Measurements from ENCODE around the gene STK11. TPM values are rescaled to one million over a fixed set of nuclear protein-coding genes. Genes with fewer than 3 reads are reported as not detected.
A peak's percentile ranks its signal among the peaks of the same experiment; 100 is the strongest.
"Not testable (repeated sequence)": the region's sequence is repeated elsewhere in the genome, so short reads cannot be mapped to it uniquely, and the experiment has no call there.

Gene STK11
- polyA plus RNA-seq, 2 of the 4 experiments (the other 2 are of a cell fraction): 16.2 to 33.6 TPM

DNA sequence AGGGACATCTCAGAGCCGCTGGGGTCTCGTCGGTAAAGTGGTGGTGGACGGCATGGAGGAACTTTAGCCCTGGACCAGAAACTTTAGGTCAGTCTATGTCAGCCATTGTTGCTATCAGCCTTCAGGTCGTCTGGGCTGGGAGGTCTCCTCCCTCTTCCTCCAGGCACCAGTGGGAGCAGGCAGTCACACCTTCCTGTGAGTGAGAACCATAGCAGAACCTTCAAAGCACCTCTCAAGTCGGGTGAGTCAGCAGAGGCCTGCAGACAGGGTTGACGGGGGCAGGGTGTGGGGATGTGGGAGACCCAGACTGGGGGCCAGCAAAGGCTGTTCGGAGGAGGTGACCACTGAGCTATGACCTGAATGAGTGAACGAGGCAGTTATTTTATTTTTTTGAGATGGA, 16.2 kb upstream of the STK11 start:
- no peak overlapping the region for H3K4me3 ChIP-seq
- peak in 1 of 2 experiments; percentile 71 for DNase-seq (ENCODE audit: low read depth in 1 of 2, low spot score in 1 of 2)
- peak; percentile 67 to 77; a peak in 5 of 6 replicates for ATAC-seq
- TF ChIP-seq EHMT2 (IDR thresholded peaks at IDR 0.05; ENCODE audit: low read depth): no peak
- no peak for TF ChIP-seq RARB (CRISPR knock-in tag; IDR thresholded peaks at IDR 0.05)
- no peak for TF ChIP-seq CEBPB (IDR thresholded peaks at IDR 0.05)
- no peak for TF ChIP-seq FOSL2 (IDR thresholded peaks at IDR 0.05)
- peak; percentile 36; the same call in 1 of the 2 replicates for TF ChIP-seq FOSL2 (CRISPR knock-in tag; IDR thresholded peaks at IDR 0.05)
- CTCF ChIA-PET: interaction anchor here (0.6 to 4.6 kb wide), 2 partner anchors 76 to 274 kb away, joined by 3 to 28 read pairs; no protein-coding TSS in a partner anchor
- WGBS (ENCODE audit: missing lambda C conversion rate): 72% methylated on average over 7 of the region's 9 CpGs
- peak overlapping the region; percentile 4; the same call in 1 of the 3 replicates for H3K4me2 ChIP-seq
- no peaks in the 10 kb centered on the region for H3K9me3 ChIP-seq
- H3K27ac ChIP-seq: peak overlapping the region; percentile 56 to 90
- FAIRE-seq: no peak
- peaks cover 31% of the 10 kb centered on the region for H3K4me1 ChIP-seq
- POLR2A ChIA-PET: no interaction called here

DNA sequence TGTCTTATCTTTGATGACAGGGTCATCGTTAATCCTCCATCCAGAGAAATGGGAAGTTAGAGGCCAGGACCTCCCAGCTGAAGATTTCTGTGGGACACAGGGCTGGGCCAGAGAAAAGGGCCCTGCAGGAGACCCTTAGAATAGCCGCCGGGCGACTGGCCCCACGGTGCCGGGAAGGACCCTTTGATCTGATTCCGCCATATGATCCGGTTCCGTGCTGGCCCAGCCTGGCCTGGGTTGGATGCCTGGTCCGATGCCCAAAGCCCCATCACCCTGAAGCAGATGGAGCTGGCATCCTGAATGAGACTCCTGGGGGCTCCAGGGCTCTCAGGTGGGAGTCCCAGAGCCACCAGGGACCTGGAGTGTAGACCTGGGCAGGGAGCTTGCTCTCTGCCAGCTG, 6.0 kb upstream of the STK11 start:
- WGBS (ENCODE audit: missing lambda C conversion rate): 100% methylated on average over 1 of the region's 10 CpGs
- Histone ChIP-seq H3K4me1 (peaks cover 9% of the 10 kb centered on the region; the same call in 1 of the 3 replicates), H3K27ac (no peak overlapping the region), H3K4me2 (no peak overlapping the region), H3K9me3 (no peaks in the 10 kb centered on the region), H3K4me3 (no peak overlapping the region)
- no peak for FAIRE-seq
- POLR2A ChIA-PET: interaction anchor here (1.2 kb wide), 1 partner anchor 17 kb away, joined by 4 read pairs; no protein-coding TSS in a partner anchor
- TF ChIP-seq CHD2 (IDR thresholded peaks at IDR 0.05; ENCODE audit: low read length, partially characterized antibody): no peak
- TF ChIP-seq GATA3 (IDR thresholded peaks at IDR 0.05; ENCODE audit: borderline replicate concordance): no peak
- no peak for TF ChIP-seq ESRRA (IDR thresholded peaks at IDR 0.05; ENCODE audit: borderline replicate concordance, low read length)
- TF ChIP-seq HEYL (CRISPR knock-in tag; IDR thresholded peaks at IDR 0.05): no peak
- no peak for TF ChIP-seq ZC3H11A (IDR thresholded peaks at IDR 0.05)
- no peak for TF ChIP-seq RAD21 (conservative IDR thresholded peaks at IDR 0.05 in 1 of 2, IDR thresholded peaks at IDR 0.05 in 1 of 2)
- TF ChIP-seq, protein P1, sequence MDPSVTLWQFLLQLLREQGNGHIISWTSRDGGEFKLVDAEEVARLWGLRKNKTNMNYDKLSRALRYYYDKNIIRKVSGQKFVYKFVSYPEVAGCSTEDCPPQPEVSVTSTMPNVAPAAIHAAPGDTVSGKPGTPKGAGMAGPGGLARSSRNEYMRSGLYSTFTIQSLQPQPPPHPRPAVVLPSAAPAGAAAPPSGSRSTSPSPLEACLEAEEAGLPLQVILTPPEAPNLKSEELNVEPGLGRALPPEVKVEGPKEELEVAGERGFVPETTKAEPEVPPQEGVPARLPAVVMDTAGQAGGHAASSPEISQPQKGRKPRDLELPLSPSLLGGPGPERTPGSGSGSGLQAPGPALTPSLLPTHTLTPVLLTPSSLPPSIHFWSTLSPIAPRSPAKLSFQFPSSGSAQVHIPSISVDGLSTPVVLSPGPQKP (IDR thresholded peaks at IDR 0.05; ENCODE audit: low read depth, low read length): no peak
- TF ChIP-seq, protein P2, sequence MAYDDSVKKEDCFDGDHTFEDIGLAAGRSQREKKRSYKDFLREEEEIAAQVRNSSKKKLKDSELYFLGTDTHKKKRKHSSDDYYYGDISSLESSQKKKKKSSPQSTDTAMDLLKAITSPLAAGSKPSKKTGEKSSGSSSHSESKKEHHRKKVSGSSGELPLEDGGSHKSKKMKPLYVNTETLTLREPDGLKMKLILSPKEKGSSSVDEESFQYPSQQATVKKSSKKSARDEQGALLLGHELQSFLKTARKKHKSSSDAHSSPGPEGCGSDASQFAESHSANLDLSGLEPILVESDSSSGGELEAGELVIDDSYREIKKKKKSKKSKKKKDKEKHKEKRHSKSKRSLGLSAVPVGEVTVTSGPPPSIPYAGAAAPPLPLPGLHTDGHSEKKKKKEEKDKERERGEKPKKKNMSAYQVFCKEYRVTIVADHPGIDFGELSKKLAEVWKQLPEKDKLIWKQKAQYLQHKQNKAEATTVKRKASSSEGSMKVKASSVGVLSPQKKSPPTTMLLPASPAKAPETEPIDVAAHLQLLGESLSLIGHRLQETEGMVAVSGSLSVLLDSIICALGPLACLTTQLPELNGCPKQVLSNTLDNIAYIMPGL (CRISPR knock-in tag; IDR thresholded peaks at IDR 0.05; ENCODE audit: borderline replicate concordance): no peak
- no peak for TF ChIP-seq EP300 (IDR thresholded peaks at IDR 0.05)
- TF ChIP-seq NPAS2 (CRISPR knock-in tag; IDR thresholded peaks at IDR 0.05; ENCODE audit: borderline replicate concordance): no peak
- no peak for TF ChIP-seq ZNF302 (CRISPR knock-in tag; IDR thresholded peaks at IDR 0.05)
- TF ChIP-seq EHF (CRISPR knock-in tag; IDR thresholded peaks at IDR 0.05): no peak
- no peak for TF ChIP-seq FOXS1 (CRISPR knock-in tag; IDR thresholded peaks at IDR 0.05)
- no peak for TF ChIP-seq CEBPB (IDR thresholded peaks at IDR 0.05)
- no peak for TF ChIP-seq TP53 (CRISPR knock-in tag; IDR thresholded peaks at IDR 0.05)
- no peak for ATAC-seq
- CTCF ChIA-PET: interaction anchor here (0.6 to 4.9 kb wide), 7 partner anchors 21 to 87 kb away, joined by 3 to 28 read pairs (median 3); no protein-coding TSS in a partner anchor
- no peak for DNase-seq (ENCODE audit: low read depth in 1 of 2, low spot score in 1 of 2)

DNA sequence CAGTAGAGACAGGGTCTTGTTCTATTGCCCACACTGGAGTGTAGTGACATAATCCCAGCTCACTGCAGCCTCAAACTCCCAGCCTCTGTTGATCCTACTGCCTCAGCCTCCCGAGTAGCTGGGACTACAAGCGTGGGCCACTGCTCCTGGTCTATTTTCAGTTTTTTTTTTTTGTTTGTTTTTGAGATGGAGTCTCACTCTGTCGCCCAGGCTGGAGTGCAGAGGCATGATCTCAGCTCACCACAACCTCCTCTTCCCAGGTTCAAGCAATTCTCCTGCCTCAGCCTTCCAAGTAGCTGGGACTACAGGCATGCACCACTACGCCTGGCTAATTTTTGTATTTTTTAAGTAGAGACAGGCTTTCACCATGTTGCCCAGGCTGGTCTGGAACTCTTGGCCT, 5.0 kb upstream of the STK11 start:
- H3K9me3 ChIP-seq; H3K4me2 ChIP-seq; H3K4me1 ChIP-seq; FAIRE-seq; ATAC-seq; DNase-seq (ENCODE audit: low read depth in 1 of 2, low spot score in 1 of 2); H3K27ac ChIP-seq; H3K4me3 ChIP-seq: not testable (repeated sequence)
- ChIA-PET CTCF (interaction anchor here (1.4 to 4.9 kb wide), 2 partner anchors 44 to 88 kb away, joined by 3 to 28 read pairs; no protein-coding TSS in a partner anchor), POLR2A (interaction anchor here (0.6 kb wide), 1 partner anchor 98 kb away, joined by 9 read pairs; no protein-coding TSS in a partner anchor)
- 89% methylated on average over 4 of the region's 4 CpGs for WGBS (ENCODE audit: missing lambda C conversion rate)
